ENCODE measurements around the gene UMPS.

Gene UMPS

DNA sequence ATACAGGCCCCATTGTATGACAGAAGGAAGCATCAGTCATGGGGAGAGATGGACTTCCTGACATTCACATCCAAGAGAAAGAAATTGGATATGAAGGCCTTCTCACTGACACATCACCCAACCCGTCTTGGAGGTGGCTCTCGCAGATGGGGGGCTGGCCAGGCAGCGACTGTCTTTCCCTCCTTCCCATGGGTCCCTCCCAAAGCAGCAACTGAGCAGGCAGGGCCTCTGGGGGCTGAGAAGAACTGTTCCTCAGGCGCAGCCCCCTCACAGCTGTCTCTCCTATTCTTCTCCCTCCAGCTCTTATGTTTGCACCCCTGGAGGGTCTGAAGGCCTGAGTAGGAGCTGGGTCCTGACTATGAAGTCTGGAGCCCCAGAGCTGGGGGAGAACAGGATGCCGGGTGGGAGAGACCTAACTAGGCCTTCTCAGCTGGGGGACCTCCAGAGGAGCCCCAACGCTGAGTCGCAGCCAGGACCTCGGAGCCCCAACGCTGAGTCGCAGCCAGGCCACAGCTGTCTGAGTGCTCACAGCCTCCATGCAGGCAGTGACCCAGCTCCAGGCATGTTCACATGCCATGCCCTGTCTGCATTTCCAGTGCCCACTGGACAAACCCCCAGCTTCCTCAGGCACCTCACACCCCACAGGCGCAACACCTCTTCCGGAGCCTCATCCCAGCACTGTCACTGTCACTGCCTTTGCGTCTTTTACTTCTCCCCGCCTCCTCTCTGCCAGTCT lies 29.6 kb downstream of the UMPS start:
- TF ChIP-seq, protein P1, sequence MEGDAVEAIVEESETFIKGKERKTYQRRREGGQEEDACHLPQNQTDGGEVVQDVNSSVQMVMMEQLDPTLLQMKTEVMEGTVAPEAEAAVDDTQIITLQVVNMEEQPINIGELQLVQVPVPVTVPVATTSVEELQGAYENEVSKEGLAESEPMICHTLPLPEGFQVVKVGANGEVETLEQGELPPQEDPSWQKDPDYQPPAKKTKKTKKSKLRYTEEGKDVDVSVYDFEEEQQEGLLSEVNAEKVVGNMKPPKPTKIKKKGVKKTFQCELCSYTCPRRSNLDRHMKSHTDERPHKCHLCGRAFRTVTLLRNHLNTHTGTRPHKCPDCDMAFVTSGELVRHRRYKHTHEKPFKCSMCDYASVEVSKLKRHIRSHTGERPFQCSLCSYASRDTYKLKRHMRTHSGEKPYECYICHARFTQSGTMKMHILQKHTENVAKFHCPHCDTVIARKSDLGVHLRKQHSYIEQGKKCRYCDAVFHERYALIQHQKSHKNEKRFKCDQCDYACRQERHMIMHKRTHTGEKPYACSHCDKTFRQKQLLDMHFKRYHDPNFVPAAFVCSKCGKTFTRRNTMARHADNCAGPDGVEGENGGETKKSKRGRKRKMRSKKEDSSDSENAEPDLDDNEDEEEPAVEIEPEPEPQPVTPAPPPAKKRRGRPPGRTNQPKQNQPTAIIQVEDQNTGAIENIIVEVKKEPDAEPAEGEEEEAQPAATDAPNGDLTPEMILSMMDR (conservative IDR thresholded peaks at IDR 0.05; ENCODE audit: low read length): no peak
- no peak for TF ChIP-seq EZH2phosphoT487 (IDR thresholded peaks at IDR 0.05; ENCODE audit: borderline replicate concordance)
- Histone ChIP-seq H3K4me3 (ENCODE audit: low read length, poor library complexity, severe bottlenecking) (no peak overlapping the region), H3K9me3 (ENCODE audit: insufficient read depth, low read depth, low read length) (no peaks in the 10 kb centered on the region), H3K9me2 (replicated peaks; ENCODE audit: low read depth, low read length) (no peaks in the 10 kb centered on the region), H3F3A (ENCODE audit: low read depth) (no peaks in the 10 kb centered on the region), H3K36me3 (ENCODE audit: insufficient read depth, low read length) (no peaks in the 10 kb centered on the region), H3K79me2 (ENCODE audit: insufficient read depth, low read length) (no peaks in the 10 kb centered on the region), H3K9ac (ENCODE audit: low read depth, low read length, poor library complexity, severe bottlenecking) (no peak overlapping the region), H3K27me3 (ENCODE audit: insufficient read depth, low read length, poor library complexity, severe bottlenecking) (no peaks in the 10 kb centered on the region), H3K4me2 (ENCODE audit: low read depth, low read length, poor library complexity, severe bottlenecking) (no peak overlapping the region), H4K20me1 (ENCODE audit: insufficient read depth, low read length, poor library complexity, severe bottlenecking) (no peaks in the 10 kb centered on the region), H2AFZ (ENCODE audit: low read length) (no peak overlapping the region), H3K4me1 (ENCODE audit: insufficient read depth, low read length, poor library complexity, severe bottlenecking) (no peaks in the 10 kb centered on the region)

DNA sequence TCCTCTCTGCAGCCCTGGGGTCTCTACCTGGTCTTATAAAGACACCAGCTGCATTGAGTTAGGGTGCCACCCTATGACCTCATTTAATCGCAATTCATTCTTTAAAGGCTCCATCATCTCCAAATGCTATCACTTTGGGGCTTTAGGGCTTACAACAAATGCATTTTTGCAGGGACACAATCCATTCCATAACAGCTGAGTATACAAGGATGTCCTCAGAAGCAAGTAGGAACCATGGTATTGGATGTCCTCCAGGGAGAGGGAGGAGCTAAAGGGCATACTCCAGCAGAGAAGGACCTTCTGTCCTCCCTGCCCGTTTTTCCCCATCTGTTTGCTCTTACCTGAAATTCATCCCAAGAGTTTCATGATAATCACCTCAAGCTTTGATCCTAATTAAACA lies 30.3 kb downstream of the UMPS start:
- TF ChIP-seq, protein P1 (conservative IDR thresholded peaks at IDR 0.05; ENCODE audit: low read length): no peak
- no peak for TF ChIP-seq EZH2phosphoT487 (IDR thresholded peaks at IDR 0.05; ENCODE audit: borderline replicate concordance)

DNA sequence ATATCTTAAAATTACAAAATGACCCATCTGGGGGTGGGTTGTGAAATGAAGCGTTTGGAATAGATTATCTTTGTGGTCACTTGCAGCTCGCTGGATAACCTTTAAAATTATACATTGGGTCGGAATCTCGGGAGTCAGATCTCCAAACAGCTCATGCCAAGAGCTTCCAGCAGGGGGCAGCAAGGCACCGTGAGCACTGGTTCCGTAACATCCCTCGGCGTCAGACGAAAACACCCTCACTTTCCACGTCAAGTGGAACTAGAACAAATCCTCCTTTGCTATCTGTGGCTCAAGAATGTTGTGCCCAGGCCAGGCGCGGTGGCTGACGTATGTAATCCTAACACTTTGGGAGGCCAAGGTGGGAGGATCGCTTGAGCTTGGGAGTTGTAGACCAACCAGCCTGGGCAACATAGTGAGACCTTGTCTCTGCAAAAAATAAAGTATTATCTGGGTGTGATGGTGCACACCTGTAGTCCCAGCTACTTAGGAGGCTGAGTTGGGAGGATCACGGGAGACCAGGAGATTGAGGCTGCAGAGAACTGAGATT lies 31.1 kb downstream of the UMPS start:
- Histone ChIP-seq H3K4me3 (ENCODE audit: low read length, poor library complexity, severe bottlenecking) (no peak overlapping the region), H3K4me2 (ENCODE audit: low read depth, low read length, poor library complexity, severe bottlenecking) (no peak overlapping the region), H3F3A (ENCODE audit: low read depth) (no peaks in the 10 kb centered on the region), H3K36me3 (ENCODE audit: insufficient read depth, low read length) (no peaks in the 10 kb centered on the region), H3K27me3 (ENCODE audit: insufficient read depth, low read length, poor library complexity, severe bottlenecking) (no peaks in the 10 kb centered on the region), H3K9me2 (replicated peaks; ENCODE audit: low read depth, low read length) (no peaks in the 10 kb centered on the region), H3K9me3 (ENCODE audit: insufficient read depth, low read depth, low read length) (no peaks in the 10 kb centered on the region), H3K4me1 (ENCODE audit: insufficient read depth, low read length, poor library complexity, severe bottlenecking) (no peaks in the 10 kb centered on the region), H4K20me1 (ENCODE audit: insufficient read depth, low read length, poor library complexity, severe bottlenecking) (no peaks in the 10 kb centered on the region), H3K79me2 (ENCODE audit: insufficient read depth, low read length) (no peaks in the 10 kb centered on the region), H2AFZ (ENCODE audit: low read length) (no peak overlapping the region), H3K9ac (ENCODE audit: low read depth, low read length, poor library complexity, severe bottlenecking) (no peak overlapping the region)
- no peak for TF ChIP-seq EZH2phosphoT487 (IDR thresholded peaks at IDR 0.05; ENCODE audit: borderline replicate concordance)
- TF ChIP-seq, protein P1 (conservative IDR thresholded peaks at IDR 0.05; ENCODE audit: low read length): peak; percentile 90

More for the DNA sequence above, 30.3 kb downstream of the UMPS start:
- no peaks in the 10 kb centered on the region for H3K27me3 ChIP-seq (ENCODE audit: insufficient read depth, low read length, poor library complexity, severe bottlenecking)
- no peaks in the 10 kb centered on the region for H4K20me1 ChIP-seq (ENCODE audit: insufficient read depth, low read length, poor library complexity, severe bottlenecking)
- no peaks in the 10 kb centered on the region for H3K9me2 ChIP-seq (replicated peaks; ENCODE audit: low read depth, low read length)
- no peaks in the 10 kb centered on the region for H3K9me3 ChIP-seq (ENCODE audit: insufficient read depth, low read depth, low read length)
- no peaks in the 10 kb centered on the region for H3F3A ChIP-seq (ENCODE audit: low read depth)
- no peak overlapping the region for H2AFZ ChIP-seq (ENCODE audit: low read length)
- no peaks in the 10 kb centered on the region for H3K79me2 ChIP-seq (ENCODE audit: insufficient read depth, low read length)
- no peak overlapping the region for H3K4me3 ChIP-seq (ENCODE audit: low read length, poor library complexity, severe bottlenecking)
- no peak overlapping the region for H3K9ac ChIP-seq (ENCODE audit: low read depth, low read length, poor library complexity, severe bottlenecking)
- no peak overlapping the region for H3K4me2 ChIP-seq (ENCODE audit: low read depth, low read length, poor library complexity, severe bottlenecking)
- H3K36me3 ChIP-seq (ENCODE audit: insufficient read depth, low read length): no peaks in the 10 kb centered on the region
- H3K4me1 ChIP-seq (ENCODE audit: insufficient read depth, low read length, poor library complexity, severe bottlenecking): no peaks in the 10 kb centered on the region

All from Loucy (cell line).